ENCODE measurements around the gene ATIC. TPM values are rescaled to one million over a fixed set of nuclear protein-coding genes. Genes with fewer than 3 reads are reported as not detected.

The ATIC gene
- polyA plus RNA-seq, 1 experiment, result 114 TPM

GRCh38 chr2:215286309-215286708 lies 25.6 kb upstream of the ATIC start:
- ChIA-PET CTCF (no interaction called here), POLR2A (no interaction called here)
- DNase-seq (ENCODE audit: low read depth, low spot score), result no peak
- Histone ChIP-seq H3K9me3 (ENCODE audit: control insufficient read depth, insufficient read depth, low read length) (no peaks in the 10 kb centered on the region), H3K4me3 (ENCODE audit: low read depth, low read length) (no peak overlapping the region), H3K27me3 (ENCODE audit: control insufficient read depth, insufficient read depth, low read length) (no peaks in the 10 kb centered on the region), H3K27ac (ENCODE audit: low read depth, low read length) (no peak overlapping the region)
- no peak for TF ChIP-seq CTCF (IDR thresholded peaks at IDR 0.05; ENCODE audit: low read depth, low read length)

GRCh38 chr2:215288112-215288815 lies 23.6 kb upstream of the ATIC start:
- Histone ChIP-seq H3K27ac (ENCODE audit: low read depth, low read length) (no peak overlapping the region), H3K27me3 (ENCODE audit: control insufficient read depth, insufficient read depth, low read length) (no peaks in the 10 kb centered on the region), H3K4me3 (ENCODE audit: low read depth, low read length) (no peak overlapping the region), H3K9me3 (ENCODE audit: control insufficient read depth, insufficient read depth, low read length) (no peaks in the 10 kb centered on the region)
- TF ChIP-seq CTCF (IDR thresholded peaks at IDR 0.05; ENCODE audit: low read depth, low read length), result no peak
- ChIA-PET POLR2A (no interaction called here), CTCF (interaction anchor here (1.1 kb wide), 1 partner anchor 18 kb away, joined by 6 read pairs; no protein-coding TSS in a partner anchor)
- no peak for DNase-seq (ENCODE audit: low read depth, low spot score)

- H3K4me3 ChIP-seq (ENCODE audit: low read depth, low read length), result no peak overlapping the region
- H3K27me3 ChIP-seq (ENCODE audit: control insufficient read depth, insufficient read depth, low read length), result no peaks in the 10 kb centered on the region
- POLR2A ChIA-PET, result no interaction called here
- DNase-seq (ENCODE audit: low read depth, low spot score), result no peak
- no peak for TF ChIP-seq CTCF (IDR thresholded peaks at IDR 0.05; ENCODE audit: low read depth, low read length)
- no peak overlapping the region for H3K27ac ChIP-seq (ENCODE audit: low read depth, low read length)
- H3K9me3 ChIP-seq (ENCODE audit: control insufficient read depth, insufficient read depth, low read length), result no peaks in the 10 kb centered on the region
- CTCF ChIA-PET, result interaction anchor here (0.6 kb wide), 1 partner anchor 22 kb away, joined by 5 read pairs; no protein-coding TSS in a partner anchor
Measured at GRCh38 chr2:215290980-215291599, 20.8 kb upstream of the ATIC start.

- peaks cover 2% of the 10 kb centered on the region; the same call in 1 of the 2 replicates for H3K9me3 ChIP-seq (ENCODE audit: control insufficient read depth, insufficient read depth, low read length)
- no peak for DNase-seq (ENCODE audit: low read depth, low spot score)
- ChIA-PET POLR2A (no interaction called here), CTCF (interaction anchor here (1.5 kb wide), 1 partner anchor 24 kb away, joined by 7 read pairs; no protein-coding TSS in a partner anchor)
- no peak for TF ChIP-seq CTCF (IDR thresholded peaks at IDR 0.05; ENCODE audit: low read depth, low read length)
- no peak overlapping the region for H3K4me3 ChIP-seq (ENCODE audit: low read depth, low read length)
- no peaks in the 10 kb centered on the region for H3K27me3 ChIP-seq (ENCODE audit: control insufficient read depth, insufficient read depth, low read length)
- H3K27ac ChIP-seq (ENCODE audit: low read depth, low read length), result no peak overlapping the region
Measured at GRCh38 chr2:215293879-215294278, 18.0 kb upstream of the ATIC start.

GRCh38 chr2:215299337-215299859 lies 12.5 kb upstream of the ATIC start:
- H3K27ac ChIP-seq (ENCODE audit: low read depth, low read length), result no peak overlapping the region
- no peak overlapping the region for H3K4me3 ChIP-seq (ENCODE audit: low read depth, low read length)
- peaks cover 2% of the 10 kb centered on the region; the same call in 1 of the 2 replicates for H3K9me3 ChIP-seq (ENCODE audit: control insufficient read depth, insufficient read depth, low read length)
- POLR2A ChIA-PET, result no interaction called here
- H3K27me3 ChIP-seq (ENCODE audit: control insufficient read depth, insufficient read depth, low read length), result no peaks in the 10 kb centered on the region
- TF ChIP-seq CTCF (IDR thresholded peaks at IDR 0.05; ENCODE audit: low read depth, low read length), result no peak
- no peak for DNase-seq (ENCODE audit: low read depth, low spot score)
- CTCF ChIA-PET, result no interaction called here

Measured in AG04450 (cell line).